Activated CD4-positive, alpha-beta T cell treated with anti-CD3 and anti-CD28 coated beads for 24 hours (primary cell): ENCODE data around the gene CHCHD10.
A peak's percentile ranks its signal among the peaks of the same experiment; 100 is the strongest.

Source experiments
- DNase-seq, 2 donors: peaks; one replicate each; pipeline ENCODE4 v3.0.0-alpha.2; 2020; ENCODE audit warnings: low read depth in 2 of 2

Gene CHCHD10

DNA sequence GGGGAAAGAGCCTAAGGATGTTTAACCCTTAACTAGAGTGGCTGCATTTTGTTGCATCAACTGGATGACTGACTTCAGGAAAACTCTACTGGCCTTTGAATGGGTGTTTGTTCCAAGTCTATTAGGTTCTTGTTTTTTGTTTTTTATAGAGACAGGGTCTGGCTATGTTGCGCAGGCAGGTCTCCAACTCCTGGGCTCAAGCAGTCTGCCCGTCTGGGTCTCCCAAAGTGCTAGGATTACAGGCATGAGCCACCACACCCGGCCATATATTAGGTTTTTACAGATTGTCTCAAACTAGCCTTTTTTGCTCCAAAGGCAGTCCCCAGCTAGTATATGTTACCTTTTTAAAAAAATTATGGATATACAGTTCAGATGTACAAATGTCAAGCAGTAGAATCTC lies 20.1 kb upstream of the CHCHD10 start:
- DNase-seq: no peak

DNA sequence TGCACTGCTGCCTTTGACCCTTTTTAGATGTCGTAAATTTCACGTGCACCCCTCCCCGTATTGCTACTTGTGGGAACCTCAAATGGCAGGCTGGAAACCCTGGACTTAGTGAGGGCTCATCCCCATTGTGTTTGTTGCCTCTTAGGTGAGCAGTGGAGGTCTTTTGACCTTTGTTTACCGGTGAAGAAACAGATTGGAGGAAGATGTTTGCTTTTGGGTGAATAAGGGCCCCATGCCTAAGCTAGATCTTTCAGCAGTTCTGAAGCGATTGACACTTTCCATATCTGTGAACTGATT lies 19.8 kb upstream of the CHCHD10 start:
- DNase-seq: no peak

- DNase-seq: peak; percentile 83 to 86
Measured at GRCh38 chr22:23786752-23787599, 19.2 kb upstream of the CHCHD10 start, which contains the start of gene SMARCB1. Gene SMARCB1, plus strand, starts transcription at chr22:23786966. Its CDS starts 204 bp downstream, at chr22:23787170.

DNA sequence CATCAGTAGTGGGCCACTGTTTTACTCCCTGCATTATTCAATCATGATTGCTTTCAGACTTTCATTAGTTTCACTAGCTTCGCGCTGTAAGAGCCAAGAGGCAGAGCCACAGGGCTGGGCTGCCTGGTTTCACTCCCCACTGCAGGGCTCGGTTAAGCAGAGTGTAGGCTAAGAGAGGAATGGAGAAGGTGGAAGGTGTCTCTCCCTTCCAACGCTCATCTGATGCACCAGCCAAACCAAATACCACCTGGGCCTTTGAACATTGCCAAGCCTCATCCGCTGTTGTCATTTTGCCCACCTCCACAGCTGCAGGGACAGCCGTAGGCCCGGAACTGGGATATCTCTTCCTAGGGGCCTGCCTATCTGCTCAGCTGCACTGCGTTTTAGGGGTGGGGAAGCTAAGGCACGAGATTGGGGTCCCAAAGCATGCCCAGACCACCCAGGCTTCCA lies 18.5 kb upstream of the CHCHD10 start:
- DNase-seq: no peak

- DNase-seq: no peak
Measured at GRCh38 chr22:23784215-23784732, 16.5 kb upstream of the CHCHD10 start.

- no peak for DNase-seq
Measured at GRCh38 chr22:23783265-23784150, 15.7 kb upstream of the CHCHD10 start.

DNA sequence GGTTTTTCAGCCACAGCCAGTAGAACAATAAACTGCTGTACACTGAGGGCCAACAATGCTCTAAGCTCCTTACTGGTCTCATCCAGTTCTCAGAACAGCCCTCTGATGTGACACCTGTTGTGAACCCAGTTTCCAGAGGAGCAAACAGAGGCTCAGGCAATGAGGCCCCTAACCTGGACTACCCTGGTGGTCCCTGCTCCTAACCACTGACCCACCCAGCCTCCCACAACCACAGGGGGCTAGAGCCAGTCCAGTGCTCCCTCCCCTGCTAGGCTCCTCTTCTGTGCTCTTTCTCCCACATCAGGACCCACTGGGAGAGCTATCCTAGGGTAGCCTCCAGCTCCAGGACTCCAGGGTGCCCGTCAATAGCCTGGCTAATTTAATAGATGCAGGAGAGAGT lies 14.9 kb upstream of the CHCHD10 start:
- no peak for DNase-seq

DNA sequence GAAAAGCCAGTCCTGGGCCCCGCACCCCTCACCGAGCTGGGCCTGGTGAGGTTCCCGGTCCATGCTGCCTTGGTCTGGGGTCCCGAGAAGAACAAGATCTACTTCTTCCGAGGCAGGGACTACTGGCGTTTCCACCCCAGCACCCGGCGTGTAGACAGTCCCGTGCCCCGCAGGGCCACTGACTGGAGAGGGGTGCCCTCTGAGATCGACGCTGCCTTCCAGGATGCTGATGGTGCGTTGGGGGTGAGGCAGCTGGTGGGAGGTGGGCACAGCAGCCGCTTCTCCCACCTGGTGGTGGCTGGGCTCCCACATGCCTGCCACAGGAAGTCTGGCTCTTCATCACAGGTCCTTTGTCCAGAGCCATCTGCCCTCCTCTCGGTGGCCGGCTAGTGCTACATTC lies 14.5 kb upstream of the CHCHD10 start:
- DNase-seq: no peak

- no peak for DNase-seq
Measured at GRCh38 chr22:23781511-23782183, 13.9 kb upstream of the CHCHD10 start.

GRCh38 chr22:23781065-23781464 lies 13.3 kb upstream of the CHCHD10 start:
- no peak for DNase-seq

DNA sequence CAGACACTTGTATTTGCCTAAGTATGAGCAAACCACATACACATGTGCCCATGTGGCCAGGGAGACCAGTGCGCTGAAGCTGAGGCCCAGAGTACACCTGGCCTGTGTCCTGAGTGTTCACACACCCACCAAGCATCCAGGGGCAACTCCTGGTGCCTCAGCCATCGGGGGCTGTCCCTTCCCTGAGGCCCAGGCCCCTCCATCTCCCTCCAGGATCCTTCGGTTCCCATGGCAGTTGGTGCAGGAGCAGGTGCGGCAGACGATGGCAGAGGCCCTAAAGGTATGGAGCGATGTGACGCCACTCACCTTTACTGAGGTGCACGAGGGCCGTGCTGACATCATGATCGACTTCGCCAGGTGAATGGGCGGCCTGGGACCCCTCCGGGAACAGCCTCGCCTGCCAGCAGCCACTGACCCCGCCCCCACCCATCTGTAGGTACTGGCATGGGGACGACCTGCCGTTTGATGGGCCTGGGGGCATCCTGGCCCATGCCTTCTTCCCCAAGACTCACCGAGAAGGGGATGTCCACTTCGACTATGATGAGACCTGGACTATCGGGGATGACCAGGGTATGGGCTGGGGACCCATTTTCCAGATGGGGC lies 12.5 kb upstream of the CHCHD10 start:
- DNase-seq: no peak

GRCh38 chr22:23779731-23780130 lies 12.0 kb upstream of the CHCHD10 start:
- DNase-seq: no peak

GRCh38 chr22:23779083-23779482 lies 11.3 kb upstream of the CHCHD10 start:
- no peak for DNase-seq

GRCh38 chr22:23778577-23778900 lies 10.8 kb upstream of the CHCHD10 start:
- no peak for DNase-seq

GRCh38 chr22:23777776-23778576 lies 10.2 kb upstream of the CHCHD10 start:
- no peak for DNase-seq

- DNase-seq: no peak
Measured at GRCh38 chr22:23775779-23776375, 8.1 kb upstream of the CHCHD10 start.

GRCh38 chr22:23774922-23775436 lies 7.2 kb upstream of the CHCHD10 start:
- DNase-seq: no peak

DNA sequence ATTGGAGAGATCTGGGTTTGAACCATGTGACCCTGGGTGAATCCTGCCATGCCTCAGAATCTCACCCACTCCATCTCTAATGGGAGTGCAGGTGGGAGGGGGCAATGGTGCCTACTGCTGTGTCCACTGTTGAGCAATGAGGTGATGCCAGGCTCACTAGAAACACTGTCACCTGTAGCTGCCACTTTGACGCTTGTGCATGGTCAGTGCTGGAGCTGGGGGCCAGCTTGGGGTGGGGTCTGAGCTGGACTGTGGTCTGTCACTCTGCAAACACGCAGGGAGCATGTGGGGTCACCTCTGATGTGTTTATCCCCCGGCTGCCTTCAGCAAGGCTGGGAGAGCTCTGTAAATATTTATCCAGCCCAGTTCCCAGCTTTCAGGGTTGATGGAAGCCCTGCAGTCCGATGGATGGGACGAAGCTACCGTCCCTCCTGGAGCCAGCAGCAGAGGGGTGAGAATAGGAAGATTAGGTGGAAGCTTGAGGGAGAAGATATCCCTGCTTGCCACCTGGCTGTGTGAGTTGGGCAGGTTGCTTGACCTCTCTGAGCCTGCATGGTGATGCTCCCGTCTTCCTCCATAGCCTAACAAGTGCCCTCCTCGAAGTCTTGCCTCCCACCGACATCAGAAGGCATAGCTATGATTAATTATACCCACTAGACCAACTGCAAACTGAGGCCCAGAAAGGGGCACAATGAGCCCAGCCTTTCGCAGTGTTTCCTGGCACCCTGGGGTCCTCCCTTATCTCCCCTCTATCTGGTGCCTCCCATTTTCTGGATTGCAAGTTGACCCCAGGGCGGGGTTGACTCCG lies 6.5 kb upstream of the CHCHD10 start:
- no peak for DNase-seq

- DNase-seq: no peak
Measured at GRCh38 chr22:23773483-23774113, 5.8 kb upstream of the CHCHD10 start.
